LNCaP clone FGC (cell line): ENCODE results near the gene RAPGEF2.

ENCODE experiments used
- DNase-seq: peaks from one replicate; pipeline ENCODE4 v3.0.0-alpha.2; 2011; ENCODE audit warnings: low read depth
- H3K4me3 ChIP-seq: 2 replicates; pipeline ENCODE4 v1.5.1; 2011; ENCODE audit warnings: mild to moderate bottlenecking, low read depth, low read length, control low read depth
- CTCF ChIP-seq: IDR thresholded peaks from 2 replicates; pipeline ENCODE4 v1.5.1; 2012; ENCODE audit warnings: mild to moderate bottlenecking; ENCODE audit not compliant: control insufficient read depth, insufficient read depth; ENCODE audit errors: extremely low read depth

Gene RAPGEF2

GRCh38 chr4:159138436-159138835, 35.6 kb downstream of the RAPGEF2 start:
- TF ChIP-seq CTCF: no peak
- no peak for DNase-seq
- H3K4me3 ChIP-seq: no peak overlapping the region

- DNase-seq: no peak
- no peak overlapping the region for H3K4me3 ChIP-seq
- no peak for TF ChIP-seq CTCF
These were observed 38.3 kb downstream of the RAPGEF2 start for GRCh38 chr4:159141193-159141592.

GRCh38 chr4:159142241-159142640, 39.4 kb downstream of the RAPGEF2 start:
- no peak for TF ChIP-seq CTCF
- DNase-seq: no peak
- no peak overlapping the region for H3K4me3 ChIP-seq

GRCh38 chr4:159142681-159143384, 40.0 kb downstream of the RAPGEF2 start:
- no peak overlapping the region for H3K4me3 ChIP-seq
- DNase-seq: no peak
- no peak for TF ChIP-seq CTCF

GRCh38 chr4:159143687-159144086, 40.8 kb downstream of the RAPGEF2 start:
- no peak overlapping the region for H3K4me3 ChIP-seq
- TF ChIP-seq CTCF: no peak
- no peak for DNase-seq

- DNase-seq: no peak
- no peak for TF ChIP-seq CTCF
- H3K4me3 ChIP-seq: no peak overlapping the region
These were observed 41.3 kb downstream of the RAPGEF2 start for GRCh38 chr4:159144112-159144694.
